NCI-H510A (cell line): ENCODE results near the gene ZDHHC11B.
"Not testable (repeated sequence)": the region's sequence is repeated elsewhere in the genome, so short reads cannot be mapped to it uniquely, and the experiment has no call there.

Experiments used
- DNase-seq: peaks from one replicate; lab custom pipeline; 2025; lab: John Stamatoyannopoulos, UW

ZDHHC11B gene

GRCh38 chr5:685262-686171 lies 99.0 kb downstream of the ZDHHC11B start:
- DNase-seq = no peak

- DNase-seq = no peak
Measured at GRCh38 chr5:684751-685216, 99.7 kb downstream of the ZDHHC11B start.

GRCh38 chr5:683551-684481 lies 100.7 kb downstream of the ZDHHC11B start:
- no peak for DNase-seq

- not testable (repeated sequence) for DNase-seq
Measured at GRCh38 chr5:682651-683358, 101.7 kb downstream of the ZDHHC11B start.

- not testable (repeated sequence) for DNase-seq
Measured at GRCh38 chr5:682216-682615, 102.3 kb downstream of the ZDHHC11B start.

GRCh38 chr5:681317-682191 lies 103.0 kb downstream of the ZDHHC11B start:
- DNase-seq = not testable (repeated sequence)

GRCh38 chr5:680836-681235 lies 103.7 kb downstream of the ZDHHC11B start:
- not testable (repeated sequence) for DNase-seq

GRCh38 chr5:680118-680795 lies 104.3 kb downstream of the ZDHHC11B start:
- not testable (repeated sequence) for DNase-seq

GRCh38 chr5:679166-679895 lies 105.2 kb downstream of the ZDHHC11B start:
- not testable (repeated sequence) for DNase-seq

- DNase-seq = not testable (repeated sequence)
Measured at GRCh38 chr5:678521-678920, 106.0 kb downstream of the ZDHHC11B start.

- no peak for DNase-seq
Measured at GRCh38 chr5:677131-678101, 107.1 kb downstream of the ZDHHC11B start.

- no peak for DNase-seq
Measured at GRCh38 chr5:676699-677076, 107.8 kb downstream of the ZDHHC11B start.

GRCh38 chr5:675871-676698 lies 108.4 kb downstream of the ZDHHC11B start:
- no peak for DNase-seq

- no peak for DNase-seq
Measured at GRCh38 chr5:675111-675870, 109.2 kb downstream of the ZDHHC11B start.

GRCh38 chr5:674630-675011 lies 109.9 kb downstream of the ZDHHC11B start:
- no peak for DNase-seq

- DNase-seq = no peak
Measured at GRCh38 chr5:673831-674629, 110.5 kb downstream of the ZDHHC11B start.
